Hepatocyte (in vitro differentiated cells): ENCODE data around the gene ABCC11. TPM values are rescaled to one million over a fixed set of nuclear protein-coding genes. Genes with fewer than 3 reads are reported as not detected.

Experiments
- DNase-seq: peaks from one replicate; pipeline ENCODE4 v3.0.0-alpha.2; 2016; ENCODE audit warnings: low spot score
- H2AFZ ChIP-seq: fragments of 200-600 bp; sonication (generic); 2 replicates; pipeline ENCODE4 v1.6.0; 2016; ENCODE audit warnings: antibody characterized with exemption, mild to moderate bottlenecking
- H3K27ac ChIP-seq: fragments of 200-600 bp; sonication (generic); 2 replicates; pipeline ENCODE4 v1.5.1; 2016; ENCODE audit warnings: mild to moderate bottlenecking
- H3K27me3 ChIP-seq: fragments of 200-600 bp; sonication (generic); 2 replicates; pipeline ENCODE4 v1.6.1; 2016
- H3K36me3 ChIP-seq: fragments of 200-600 bp; sonication (generic); replicated peaks from 2 replicates; pipeline ENCODE4 v1.5.1; 2016; ENCODE audit warnings: low read depth; ENCODE audit not compliant: insufficient read depth
- H3K4me1 ChIP-seq: fragments of 200-600 bp; sonication (generic); 2 replicates; pipeline ENCODE4 v1.5.1; 2016; ENCODE audit warnings: mild to moderate bottlenecking, moderate library complexity; ENCODE audit not compliant: insufficient read depth
- H3K4me2 ChIP-seq: fragments of 200-600 bp; sonication (generic); 2 replicates; pipeline ENCODE4 v1.6.0; 2016
- H3K4me3 ChIP-seq: fragments of 200-600 bp; sonication (generic); 2 replicates; pipeline ENCODE4 v1.5.1; 2016; ENCODE audit warnings: mild to moderate bottlenecking
- H3K79me2 ChIP-seq: fragments of 200-600 bp; sonication (generic); 2 replicates; pipeline ENCODE4 v1.6.0; 2017; ENCODE audit warnings: mild to moderate bottlenecking
- H3K9me2 ChIP-seq: fragments of 200-600 bp; sonication (generic); replicated peaks from 2 replicates; pipeline ENCODE4 v1.6.0; 2017; ENCODE audit warnings: mild to moderate bottlenecking; ENCODE audit not compliant: insufficient read depth
- H3K9me3 ChIP-seq: fragments of 200-600 bp; sonication (generic); 2 replicates; pipeline ENCODE4 v1.5.1; 2016; ENCODE audit warnings: low read depth, mild to moderate bottlenecking
- H4K20me1 ChIP-seq: fragments of 200-600 bp; sonication (generic); 2 replicates; pipeline ENCODE4 v1.6.0; 2016; ENCODE audit warnings: mild to moderate bottlenecking; ENCODE audit not compliant: insufficient read depth, poor library complexity, severe bottlenecking
- CTCF ChIP-seq: fragments of 200-600 bp; sonication (generic); IDR thresholded peaks from 2 replicates; pipeline ENCODE4 v1.5.1; 2016; ENCODE audit warnings: antibody characterized with exemption, mild to moderate bottlenecking; ENCODE audit not compliant: poor library complexity
- EZH2 ChIP-seq: fragments of 200-600 bp; sonication (generic); IDR thresholded peaks from 2 replicates; pipeline ENCODE4 v1.6.1; 2016; ENCODE audit warnings: antibody characterized with exemption, mild to moderate bottlenecking, borderline replicate concordance
- EZH2phosphoT487 ChIP-seq: fragments of 200-600 bp; sonication (generic); IDR thresholded peaks from one replicate; pipeline ENCODE4 v1.6.1; 2018; ENCODE audit warnings: antibody characterized with exemption, mild to moderate bottlenecking, low read depth, moderate library complexity; ENCODE audit not compliant: unreplicated experiment, severe bottlenecking
- WGBS: methylation state at CpG from one replicate; pipeline ENCODE4 v1.1.6; 2016; ENCODE audit warnings: low lambda C conversion rate; ENCODE audit errors: missing lambda C conversion rate; 5-methylcytosine and 5-hydroxymethylcytosine counted together
- polyA plus RNA-seq: library from polyadenylated mRNA; unstranded; fragments of >200 nt; fragmentation: Nextera tagmentation; extraction: Ambion mirVana; gene quantifications from 2 replicates; pipeline ENCODE4 v1.2.1, GENCODE V29; 2016
- total RNA-seq: library from RNA; depleted of rRNA; stranded (reverse); fragments of >200 nt; gene quantifications from 2 replicates; pipeline ENCODE4 v1.2.3, GENCODE V29; 2014

Gene ABCC11
- total and polyA plus RNA-seq, 2 experiments from 2014 or later = 0.50 to 2.0 TPM

- no peaks in the 10 kb centered on the region for H3K27me3 ChIP-seq
These were observed 103.4 kb downstream of the ABCC11 start for GRCh38 chr16:48143812-48144368.

GRCh38 chr16:48140821-48141220 is 106.5 kb downstream of the ABCC11 start:
- H3K27me3 ChIP-seq = no peaks in the 10 kb centered on the region
- H3K4me3 ChIP-seq = no peak overlapping the region
- 92% methylated on average over 6 of the region's 6 CpGs for WGBS
- no peaks in the 10 kb centered on the region for H3K36me3 ChIP-seq
- TF ChIP-seq EZH2 (no peak), CTCF (no peak), EZH2phosphoT487 (no peak)
- H3K4me2 ChIP-seq = no peak overlapping the region
- no peak for DNase-seq
- no peaks in the 10 kb centered on the region for H3K4me1 ChIP-seq
- H3K9me2 ChIP-seq = no peaks in the 10 kb centered on the region
- H2AFZ ChIP-seq = no peak overlapping the region
- H4K20me1 ChIP-seq = no peaks in the 10 kb centered on the region
- no peaks in the 10 kb centered on the region for H3K9me3 ChIP-seq
- no peak overlapping the region for H3K27ac ChIP-seq
- no peaks in the 10 kb centered on the region for H3K79me2 ChIP-seq

More at GRCh38 chr16:48143812-48144368, 103.4 kb downstream of the ABCC11 start:
- H3K36me3 ChIP-seq = no peaks in the 10 kb centered on the region
- H3K4me1 ChIP-seq = no peaks in the 10 kb centered on the region
- H3K9me3 ChIP-seq = no peaks in the 10 kb centered on the region
- H3K4me2 ChIP-seq = no peak overlapping the region
- H3K27ac ChIP-seq = no peak overlapping the region
- H3K9me2 ChIP-seq = no peaks in the 10 kb centered on the region
- H3K79me2 ChIP-seq = no peaks in the 10 kb centered on the region
- H2AFZ ChIP-seq = no peak overlapping the region
- WGBS = 95% methylated on average over 9 of the region's 9 CpGs
- H4K20me1 ChIP-seq = no peaks in the 10 kb centered on the region
- TF ChIP-seq CTCF (no peak), EZH2 (no peak), EZH2phosphoT487 (no peak)
- no peak overlapping the region for H3K4me3 ChIP-seq
- no peak for DNase-seq

- 88% methylated on average over 3 of the region's 3 CpGs for WGBS
- Histone ChIP-seq H2AFZ (no peak overlapping the region), H3K79me2 (no peaks in the 10 kb centered on the region)
These were observed 107.8 kb downstream of the ABCC11 start for GRCh38 chr16:48139517-48139916.

More at GRCh38 chr16:48139517-48139916, 107.8 kb downstream of the ABCC11 start:
- no peak for TF ChIP-seq EZH2phosphoT487
- no peak for TF ChIP-seq CTCF
- TF ChIP-seq EZH2 = no peak
- no peaks in the 10 kb centered on the region for H3K9me3 ChIP-seq
- H4K20me1 ChIP-seq = no peaks in the 10 kb centered on the region
- no peak overlapping the region for H3K4me2 ChIP-seq
- H3K27me3 ChIP-seq = no peaks in the 10 kb centered on the region
- no peaks in the 10 kb centered on the region for H3K4me1 ChIP-seq
- no peak overlapping the region for H3K4me3 ChIP-seq
- DNase-seq = no peak
- no peaks in the 10 kb centered on the region for H3K36me3 ChIP-seq
- no peaks in the 10 kb centered on the region for H3K9me2 ChIP-seq
- no peak overlapping the region for H3K27ac ChIP-seq
